GM13976 (cell line): ENCODE results near the gene SLC9A9.

Experiments
- DNase-seq: peaks from one replicate; pipeline ENCODE4 v3.0.0; 2012; ENCODE audit warnings: low spot score
- CTCF ChIP-seq: IDR thresholded peaks from 2 replicates; pipeline ENCODE4 v1.5.1; 2012; ENCODE audit warnings: borderline replicate concordance, mild to moderate bottlenecking; ENCODE audit not compliant: insufficient read depth; ENCODE audit errors: extremely low read depth, missing control alignments, control extremely low read depth
- in situ Hi-C: fragments of 300-500 bp; cut with MboI; formaldehyde crosslinking; loops from one replicate; pipeline ENCODE4 v1.12.0; 2022; ENCODE audit warnings: low sequenced_read_pairs, mixed read lengths, inconsistent platforms; ENCODE audit not compliant: unreplicated experiment

SLC9A9 gene

GRCh38 chr3:143361589-143361988 is 486.7 kb downstream of the SLC9A9 start:
- in situ Hi-C loops, result no loop called here
- no peak for TF ChIP-seq CTCF
- DNase-seq, result no peak

GRCh38 chr3:143360244-143360643 is 488.0 kb downstream of the SLC9A9 start:
- no peak for DNase-seq
- no peak for TF ChIP-seq CTCF
- in situ Hi-C loops, result no loop called here

- no peak for DNase-seq
- in situ Hi-C loops, result no loop called here
- no peak for TF ChIP-seq CTCF
Observed at GRCh38 chr3:143358793-143359491, 489.3 kb downstream of the SLC9A9 start.

- DNase-seq, result no peak
- in situ Hi-C loops, result no loop called here
- no peak for TF ChIP-seq CTCF
Observed at GRCh38 chr3:143358155-143358792, 490.0 kb downstream of the SLC9A9 start.

- DNase-seq, result no peak
- TF ChIP-seq CTCF, result no peak
- in situ Hi-C loops, result no loop called here
Observed at GRCh38 chr3:143357700-143358099, 490.6 kb downstream of the SLC9A9 start.

- in situ Hi-C loops, result no loop called here
- no peak for DNase-seq
- no peak for TF ChIP-seq CTCF
Observed at GRCh38 chr3:143356839-143357238, 491.4 kb downstream of the SLC9A9 start.
